GM21423 (cell line): ENCODE measurements around the gene KATNAL1.
"Not testable (repeated sequence)": the region's sequence is repeated elsewhere in the genome, so short reads cannot be mapped to it uniquely, and the experiment has no call there.

Experiments used
- ATAC-seq: cut with Tn5 transposase; IDR thresholded peaks from one replicate; pipeline ENCODE4 v1.9.1; 2021; ENCODE audit warnings: mild to moderate bottlenecking, moderate library complexity; ENCODE audit not compliant: unreplicated experiment

Gene KATNAL1

GRCh38 chr13:30222254-30222653, 85.1 kb downstream of the KATNAL1 start:
- no peak for ATAC-seq

GRCh38 chr13:30216111-30216510, 91.2 kb downstream of the KATNAL1 start:
- no peak for ATAC-seq

GRCh38 chr13:30212256-30212655, 95.1 kb downstream of the KATNAL1 start:
- no peak for ATAC-seq

- no peak for ATAC-seq
Observed at GRCh38 chr13:30211745-30212144, 95.6 kb downstream of the KATNAL1 start.

GRCh38 chr13:30204564-30204963, 102.8 kb downstream of the KATNAL1 start:
- no peak for ATAC-seq

- no peak for ATAC-seq
Observed at GRCh38 chr13:30196025-30196424, 111.3 kb downstream of the KATNAL1 start.

- ATAC-seq: no peak
Observed at GRCh38 chr13:30194906-30195305, 112.4 kb downstream of the KATNAL1 start.

- ATAC-seq: no peak
Observed at GRCh38 chr13:30193279-30194234, 113.8 kb downstream of the KATNAL1 start.

GRCh38 chr13:30192320-30193093, 114.8 kb downstream of the KATNAL1 start:
- no peak for ATAC-seq

- no peak for ATAC-seq
Observed at GRCh38 chr13:30191491-30192100, 115.8 kb downstream of the KATNAL1 start.

GRCh38 chr13:30186634-30187415, 120.5 kb downstream of the KATNAL1 start:
- no peak for ATAC-seq

- no peak for ATAC-seq
Observed at GRCh38 chr13:30181888-30182651, 125.3 kb downstream of the KATNAL1 start.

- ATAC-seq: no peak
Observed at GRCh38 chr13:30179597-30180276, 127.6 kb downstream of the KATNAL1 start.

GRCh38 chr13:30178976-30179375, 128.4 kb downstream of the KATNAL1 start:
- no peak for ATAC-seq

- ATAC-seq: no peak
Observed at GRCh38 chr13:30175166-30175565, 132.2 kb downstream of the KATNAL1 start.

GRCh38 chr13:30174250-30174649, 133.1 kb downstream of the KATNAL1 start:
- ATAC-seq: not testable (repeated sequence)

- no peak for ATAC-seq
Observed at GRCh38 chr13:30173303-30173610, 134.1 kb downstream of the KATNAL1 start.

- no peak for ATAC-seq
Observed at GRCh38 chr13:30172593-30173302, 134.6 kb downstream of the KATNAL1 start.

GRCh38 chr13:30170569-30170968, 136.8 kb downstream of the KATNAL1 start:
- ATAC-seq: no peak
